ENCODE data around the gene C10orf67.
"Not testable (repeated sequence)": the region's sequence is repeated elsewhere in the genome, so short reads cannot be mapped to it uniquely, and the experiment has no call there.

Gene C10orf67

GRCh38 chr10:23344241-23344841 is at the start of gene C10orf67:
Gene C10orf67, minus strand, starts transcription at chr10:23344797. Its CDS starts 23 bp downstream, at chr10:23344774.
- H3K4me3 ChIP-seq (ENCODE audit: low read depth in 1 of 2, low read length in 2 of 2) = no peak within 1 kb of the TSS
- no peak within 1 kb of the TSS for H3K4me2 ChIP-seq (ENCODE audit: insufficient read depth, low read length)
- H3K4me1 ChIP-seq (ENCODE audit: insufficient read depth, low read length) = peaks cover 13% of the 10 kb centered on the region
- no peaks in the 10 kb centered on the region for H3K9me3 ChIP-seq (ENCODE audit: insufficient read depth, low read length, severe bottlenecking)
- H3K27me3 ChIP-seq (ENCODE audit: insufficient read depth, low read length, poor library complexity) = no peaks in the 10 kb centered on the region
- TF ChIP-seq CTCF (IDR thresholded peaks at IDR 0.05; ENCODE audit: borderline replicate concordance, extremely low read depth, low read length, poor library complexity, severe bottlenecking) = no peak
- no peak for TF ChIP-seq EZH2 (IDR thresholded peaks at IDR 0.05; ENCODE audit: borderline replicate concordance, low read depth, low read length, severe bottlenecking)
- no peaks in the 10 kb centered on the region for H4K20me1 ChIP-seq (ENCODE audit: insufficient read depth, low read length)
- H3K9ac ChIP-seq (ENCODE audit: low read depth, low read length) = no peak within 1 kb of the TSS
- no peaks in the 10 kb centered on the region for H3K79me2 ChIP-seq (ENCODE audit: insufficient read depth, low read length)
- no peaks in the 10 kb centered on the region for H3K36me3 ChIP-seq (ENCODE audit: insufficient read depth, low read length)
- no peak within 1 kb of the TSS for H2AFZ ChIP-seq (ENCODE audit: low read depth, low read length)
- DNase-seq (no peak), ATAC-seq (ENCODE audit: insufficient read depth, low read depth) (no peak)
- H3K27ac ChIP-seq (ENCODE audit: low read length) = no peak within 1 kb of the TSS

DNA sequence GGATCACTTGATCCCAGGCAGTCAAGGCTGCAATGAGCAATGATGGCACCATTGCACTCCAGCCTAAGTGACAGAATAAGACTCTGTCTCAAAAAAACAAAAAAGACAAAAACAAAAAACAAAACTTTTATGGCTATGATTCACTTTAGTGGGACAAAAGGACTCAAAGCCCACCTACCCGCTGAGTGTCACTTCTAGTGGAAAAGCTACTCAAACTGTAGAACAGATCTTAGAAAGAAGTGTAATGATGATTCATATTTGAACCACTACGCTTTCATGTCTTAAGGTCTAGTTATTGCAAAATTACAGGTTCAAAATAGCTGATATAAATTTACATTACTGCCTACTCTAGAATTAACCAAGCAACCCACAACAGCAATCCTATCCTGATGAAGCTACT is 47.2 kb upstream of the C10orf67 start:
- H3K36me3 ChIP-seq (ENCODE audit: insufficient read depth, low read length) = no peaks in the 10 kb centered on the region
- H3K9ac ChIP-seq (ENCODE audit: low read depth, low read length) = no peak overlapping the region
- no peaks in the 10 kb centered on the region for H3K79me2 ChIP-seq (ENCODE audit: insufficient read depth, low read length)
- no peak overlapping the region for H3K4me2 ChIP-seq (ENCODE audit: insufficient read depth, low read length)
- H3K4me3 ChIP-seq (ENCODE audit: low read depth in 1 of 2, low read length in 2 of 2) = no peak overlapping the region
- H2AFZ ChIP-seq (ENCODE audit: low read depth, low read length) = no peak overlapping the region
- ATAC-seq (ENCODE audit: insufficient read depth, low read depth) (no peak), DNase-seq (no peak)
- H3K27ac ChIP-seq (ENCODE audit: low read length) = no peak overlapping the region
- TF ChIP-seq EZH2 (IDR thresholded peaks at IDR 0.05; ENCODE audit: borderline replicate concordance, low read depth, low read length, severe bottlenecking) = no peak
- TF ChIP-seq CTCF (IDR thresholded peaks at IDR 0.05; ENCODE audit: borderline replicate concordance, extremely low read depth, low read length, poor library complexity, severe bottlenecking) = no peak
- no peaks in the 10 kb centered on the region for H3K4me1 ChIP-seq (ENCODE audit: insufficient read depth, low read length)
- H3K27me3 ChIP-seq (ENCODE audit: insufficient read depth, low read length, poor library complexity) = no peaks in the 10 kb centered on the region
- H4K20me1 ChIP-seq (ENCODE audit: insufficient read depth, low read length) = no peaks in the 10 kb centered on the region
- H3K9me3 ChIP-seq (ENCODE audit: insufficient read depth, low read length, severe bottlenecking) = no peaks in the 10 kb centered on the region

DNA sequence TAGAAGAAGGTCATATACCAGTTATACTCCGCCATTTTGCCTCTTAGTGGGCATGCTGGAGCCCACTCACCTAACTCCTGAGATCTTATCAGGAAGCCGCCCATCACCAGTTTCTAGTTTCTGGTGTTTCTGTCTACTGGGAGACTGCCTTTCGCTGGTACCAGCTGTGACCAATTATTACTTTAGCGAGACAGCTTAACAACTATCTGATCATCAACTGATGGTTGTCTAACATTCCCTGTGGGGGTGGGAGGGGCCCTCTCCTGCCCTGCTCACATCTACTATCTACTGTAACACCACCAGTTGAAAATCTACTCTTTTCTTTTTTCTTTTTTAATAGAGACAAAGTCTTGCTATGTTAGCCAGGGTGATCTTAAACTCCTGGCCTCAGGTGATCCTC is 46.2 kb upstream of the C10orf67 start:
- no peak overlapping the region for H3K9ac ChIP-seq (ENCODE audit: low read depth, low read length)
- no peaks in the 10 kb centered on the region for H3K79me2 ChIP-seq (ENCODE audit: insufficient read depth, low read length)
- ATAC-seq (ENCODE audit: insufficient read depth, low read depth) (no peak), DNase-seq (no peak)
- TF ChIP-seq CTCF (IDR thresholded peaks at IDR 0.05; ENCODE audit: borderline replicate concordance, extremely low read depth, low read length, poor library complexity, severe bottlenecking) = no peak
- TF ChIP-seq EZH2 (IDR thresholded peaks at IDR 0.05; ENCODE audit: borderline replicate concordance, low read depth, low read length, severe bottlenecking) = no peak
- no peaks in the 10 kb centered on the region for H3K9me3 ChIP-seq (ENCODE audit: insufficient read depth, low read length, severe bottlenecking)
- H3K36me3 ChIP-seq (ENCODE audit: insufficient read depth, low read length) = no peaks in the 10 kb centered on the region
- no peaks in the 10 kb centered on the region for H4K20me1 ChIP-seq (ENCODE audit: insufficient read depth, low read length)
- no peak overlapping the region for H3K4me2 ChIP-seq (ENCODE audit: insufficient read depth, low read length)
- no peaks in the 10 kb centered on the region for H3K4me1 ChIP-seq (ENCODE audit: insufficient read depth, low read length)
- no peak overlapping the region for H3K4me3 ChIP-seq (ENCODE audit: low read depth in 1 of 2, low read length in 2 of 2)
- H3K27ac ChIP-seq (ENCODE audit: low read length) = no peak overlapping the region
- H2AFZ ChIP-seq (ENCODE audit: low read depth, low read length) = no peak overlapping the region
- no peaks in the 10 kb centered on the region for H3K27me3 ChIP-seq (ENCODE audit: insufficient read depth, low read length, poor library complexity)

GRCh38 chr10:23390408-23390807 is 45.8 kb upstream of the C10orf67 start:
- H3K4me3 ChIP-seq (ENCODE audit: low read depth in 1 of 2, low read length in 2 of 2); H3K27me3 ChIP-seq (ENCODE audit: insufficient read depth, low read length, poor library complexity); H4K20me1 ChIP-seq (ENCODE audit: insufficient read depth, low read length); H3K36me3 ChIP-seq (ENCODE audit: insufficient read depth, low read length); H3K27ac ChIP-seq (ENCODE audit: low read length); ATAC-seq (ENCODE audit: insufficient read depth, low read depth); DNase-seq; H3K9me3 ChIP-seq (ENCODE audit: insufficient read depth, low read length, severe bottlenecking); H3K9ac ChIP-seq (ENCODE audit: low read depth, low read length); H3K79me2 ChIP-seq (ENCODE audit: insufficient read depth, low read length); H3K4me2 ChIP-seq (ENCODE audit: insufficient read depth, low read length); H3K4me1 ChIP-seq (ENCODE audit: insufficient read depth, low read length); H2AFZ ChIP-seq (ENCODE audit: low read depth, low read length): not testable (repeated sequence)

DNA sequence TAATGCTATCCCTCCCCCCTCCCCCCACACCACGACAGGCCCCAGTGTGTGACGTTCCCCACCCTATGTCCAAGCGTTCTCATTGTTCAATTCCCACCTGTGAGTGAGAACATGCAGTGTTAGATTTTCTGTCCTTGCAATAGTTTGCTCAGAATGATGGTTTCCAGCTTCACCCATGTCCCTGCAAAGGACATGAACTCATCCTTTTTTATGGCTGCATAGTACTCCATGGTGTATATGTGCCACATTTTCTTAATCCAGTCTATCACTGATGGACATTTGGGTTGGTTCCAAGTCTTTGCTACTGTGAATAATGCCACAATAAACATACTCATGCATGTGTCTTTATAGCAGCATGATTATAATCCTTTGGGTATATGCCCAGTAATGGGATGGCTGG is 42.9 kb upstream of the C10orf67 start:
- not testable (repeated sequence) for H3K27me3 ChIP-seq (ENCODE audit: insufficient read depth, low read length, poor library complexity); H2AFZ ChIP-seq (ENCODE audit: low read depth, low read length); H3K9ac ChIP-seq (ENCODE audit: low read depth, low read length); H3K4me3 ChIP-seq (ENCODE audit: low read depth in 1 of 2, low read length in 2 of 2); H3K27ac ChIP-seq (ENCODE audit: low read length); DNase-seq; H3K4me2 ChIP-seq (ENCODE audit: insufficient read depth, low read length); H3K9me3 ChIP-seq (ENCODE audit: insufficient read depth, low read length, severe bottlenecking); ATAC-seq (ENCODE audit: insufficient read depth, low read depth); H3K36me3 ChIP-seq (ENCODE audit: insufficient read depth, low read length); H3K79me2 ChIP-seq (ENCODE audit: insufficient read depth, low read length); H3K4me1 ChIP-seq (ENCODE audit: insufficient read depth, low read length); H4K20me1 ChIP-seq (ENCODE audit: insufficient read depth, low read length)
